NCI-H748 treated with DMSO at 0.1 percent for 48 hours (cell line): ENCODE data around the gene MPPED1.

Experiments used
- DNase-seq: peaks from one replicate; lab custom pipeline; 2025; lab: John Stamatoyannopoulos, UW

Gene MPPED1

GRCh38 chr22:43497956-43498855 lies 86.4 kb downstream of the MPPED1 start:
- DNase-seq: no peak

DNA sequence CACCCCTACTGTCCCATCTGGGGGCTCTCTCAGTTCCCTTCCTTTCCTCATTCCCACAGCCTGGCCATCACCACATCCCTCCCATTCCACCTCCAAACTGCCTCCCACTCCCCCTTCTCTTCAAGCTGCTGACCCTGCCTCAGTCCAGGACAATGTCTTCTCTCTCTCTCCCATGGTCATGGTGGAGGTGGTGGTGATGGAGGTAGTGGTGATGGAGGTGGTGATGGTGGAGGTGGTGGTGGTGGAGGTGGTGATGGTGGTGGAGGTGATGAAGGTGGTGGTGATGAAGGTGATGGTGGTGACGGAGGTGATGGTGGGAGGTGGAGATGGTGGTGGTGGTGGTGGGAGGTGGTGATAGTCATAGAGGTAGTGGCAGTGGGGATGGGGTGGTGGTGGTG lies 87.0 kb downstream of the MPPED1 start:
- no peak for DNase-seq

DNA sequence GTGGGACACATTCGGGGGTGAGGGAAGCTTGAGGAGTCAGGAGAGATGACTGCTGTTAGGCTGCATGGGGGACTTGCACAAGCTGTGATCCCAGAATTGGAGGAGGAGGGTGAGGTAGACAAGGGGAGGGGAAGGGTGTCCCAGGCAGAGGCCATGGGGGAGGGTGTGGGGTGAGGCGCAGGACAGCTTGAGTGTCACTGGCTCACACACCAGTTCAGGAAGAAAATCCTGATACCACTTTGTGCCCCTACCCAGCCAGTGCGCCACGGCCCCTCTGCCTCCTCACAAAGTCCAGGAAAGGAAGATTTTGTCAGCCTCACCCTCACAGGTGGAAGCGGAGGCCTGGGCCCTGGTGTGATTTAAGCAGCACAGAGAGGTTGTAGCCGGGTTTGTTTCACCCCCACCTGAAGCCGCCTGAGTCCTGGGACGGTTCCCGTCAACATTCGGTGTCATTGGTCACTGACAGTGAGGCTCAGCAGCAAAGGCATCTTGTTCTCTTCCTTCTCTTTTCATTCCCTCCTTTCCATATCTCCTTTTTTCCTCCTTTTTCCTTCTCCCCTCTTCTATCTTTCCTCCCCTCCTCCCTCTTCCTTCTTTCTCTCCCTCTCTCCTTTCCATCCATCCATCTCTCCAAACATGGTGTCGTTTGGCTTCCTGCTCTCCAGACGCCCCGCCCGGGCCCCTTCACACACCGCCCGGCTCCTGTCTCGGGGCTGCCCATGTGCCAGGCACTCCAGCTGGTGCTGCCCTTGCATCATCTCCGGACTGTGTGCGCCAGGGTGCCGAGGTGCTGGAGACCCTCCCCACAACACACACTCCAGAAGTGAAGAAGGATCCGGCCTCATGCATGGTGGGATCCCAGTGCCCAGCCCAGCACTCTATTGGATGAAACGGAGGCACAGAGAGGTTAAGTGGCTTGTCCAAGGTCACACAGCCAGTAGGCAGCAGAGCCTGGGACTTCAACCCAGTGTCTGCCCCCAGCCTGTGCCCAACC lies 89.3 kb downstream of the MPPED1 start:
- no peak for DNase-seq

- no peak for DNase-seq
Observed at GRCh38 chr22:43501878-43502277, 90.1 kb downstream of the MPPED1 start.

DNA sequence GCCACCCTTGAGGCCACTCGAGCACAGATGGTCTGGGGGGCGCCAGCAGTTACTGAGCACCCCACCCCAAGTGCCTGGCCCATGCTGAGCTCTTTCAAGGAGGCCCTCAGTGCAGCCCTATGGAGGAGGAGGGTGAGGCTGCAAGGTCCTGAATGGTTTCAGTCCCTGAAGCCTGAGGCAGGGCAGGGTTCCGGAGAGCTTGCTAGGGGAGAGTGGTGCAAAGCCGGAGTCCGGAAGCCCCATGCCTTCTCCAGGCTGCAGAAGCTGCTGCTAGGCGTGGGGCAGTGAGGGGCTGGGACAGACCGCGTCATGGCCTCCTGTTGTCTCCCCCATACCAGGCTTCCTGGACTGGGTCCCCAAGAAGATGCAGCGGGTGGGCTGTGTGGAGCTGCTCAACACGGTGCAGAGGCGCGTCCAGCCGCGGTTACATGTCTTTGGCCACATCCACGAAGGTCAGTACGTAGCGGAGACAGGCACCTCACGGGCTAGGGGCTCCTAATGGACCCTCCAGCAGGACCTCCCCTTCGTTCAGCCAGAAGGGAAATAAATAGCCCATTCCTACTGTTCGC lies 90.6 kb downstream of the MPPED1 start:
- DNase-seq: no peak

DNA sequence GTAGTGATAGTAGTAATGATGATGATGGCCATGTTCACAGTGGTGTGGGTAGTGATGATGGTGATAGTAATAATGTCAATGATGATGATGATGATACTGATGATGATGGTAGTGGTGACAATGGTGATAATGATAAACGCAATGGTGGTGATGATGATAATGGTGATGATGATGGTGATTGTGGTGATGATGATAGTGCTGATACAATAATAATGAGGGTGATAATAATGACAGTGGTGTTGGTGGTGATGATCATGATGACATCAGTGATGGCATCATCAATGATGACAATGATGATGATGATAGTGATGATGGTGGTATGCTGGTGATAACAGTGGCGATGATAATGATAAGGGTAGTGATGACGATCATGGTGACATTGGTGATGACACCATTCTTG lies 92.3 kb downstream of the MPPED1 start:
- DNase-seq: no peak

DNA sequence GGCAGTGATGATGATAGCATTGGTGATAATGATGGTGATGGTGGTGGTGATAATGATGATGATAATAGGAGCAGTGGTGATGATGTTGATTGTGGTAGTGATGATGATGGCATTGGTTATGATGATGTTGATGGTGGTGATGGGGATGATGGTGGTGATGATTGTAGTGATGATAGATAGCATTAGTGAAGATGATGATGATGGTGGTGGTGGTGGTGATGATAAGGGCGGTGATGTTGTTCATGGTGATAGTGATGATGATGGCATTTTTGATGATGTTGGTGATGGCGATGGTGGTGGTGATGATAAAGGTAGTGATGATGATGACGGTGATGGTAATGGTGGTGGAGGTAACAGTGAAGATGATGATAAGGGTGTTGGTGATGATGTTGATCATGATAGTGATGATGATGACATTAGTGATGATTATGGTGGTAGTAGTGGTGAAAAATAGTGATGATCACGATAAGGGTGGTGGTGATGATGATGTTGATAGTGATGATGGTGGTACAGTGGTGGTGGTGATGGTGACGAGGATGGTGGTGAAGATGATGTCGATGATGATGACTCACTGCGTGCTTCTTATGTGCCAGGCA lies 93.0 kb downstream of the MPPED1 start:
- DNase-seq: no peak

DNA sequence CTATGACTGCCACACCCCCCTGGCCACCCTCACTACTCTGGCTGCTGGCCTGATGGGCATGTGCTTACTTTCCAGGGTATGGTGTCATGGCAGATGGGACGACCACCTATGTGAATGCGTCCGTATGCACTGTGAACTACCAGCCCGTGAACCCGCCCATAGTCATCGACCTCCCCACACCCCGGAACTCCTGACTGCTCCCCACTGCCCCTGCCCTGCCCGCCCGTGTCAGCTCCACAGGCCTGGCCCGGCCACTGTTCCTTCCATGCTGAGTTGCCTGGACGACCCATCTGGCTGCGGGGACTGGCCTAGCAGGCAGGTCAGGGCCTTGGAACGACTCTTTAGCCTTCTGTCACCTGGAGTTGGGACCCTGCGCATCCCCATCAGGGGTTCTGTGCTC lies 93.6 kb downstream of the MPPED1 start:
- DNase-seq: no peak

DNA sequence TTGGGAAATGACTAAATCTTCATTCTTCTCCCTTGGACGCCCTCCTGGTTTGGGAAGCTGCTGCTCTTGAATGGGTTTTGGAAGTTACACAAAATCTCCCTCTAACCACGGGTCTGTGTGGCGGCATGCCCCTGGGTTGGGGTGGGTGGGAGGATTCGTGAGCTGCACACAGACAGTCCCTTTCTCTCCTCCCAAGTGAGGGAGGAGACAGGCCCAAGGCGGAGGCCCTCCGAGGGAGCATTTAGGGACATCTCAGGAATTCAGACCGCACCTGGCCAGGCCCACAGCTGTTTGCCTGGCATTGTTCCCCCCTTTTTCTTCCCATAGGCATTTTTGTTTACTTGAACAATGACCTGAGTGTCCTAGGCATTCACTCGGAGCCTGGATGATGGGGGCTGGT lies 94.1 kb downstream of the MPPED1 start:
- no peak for DNase-seq

- DNase-seq: no peak
Observed at GRCh38 chr22:43506487-43506886, 94.7 kb downstream of the MPPED1 start.

DNA sequence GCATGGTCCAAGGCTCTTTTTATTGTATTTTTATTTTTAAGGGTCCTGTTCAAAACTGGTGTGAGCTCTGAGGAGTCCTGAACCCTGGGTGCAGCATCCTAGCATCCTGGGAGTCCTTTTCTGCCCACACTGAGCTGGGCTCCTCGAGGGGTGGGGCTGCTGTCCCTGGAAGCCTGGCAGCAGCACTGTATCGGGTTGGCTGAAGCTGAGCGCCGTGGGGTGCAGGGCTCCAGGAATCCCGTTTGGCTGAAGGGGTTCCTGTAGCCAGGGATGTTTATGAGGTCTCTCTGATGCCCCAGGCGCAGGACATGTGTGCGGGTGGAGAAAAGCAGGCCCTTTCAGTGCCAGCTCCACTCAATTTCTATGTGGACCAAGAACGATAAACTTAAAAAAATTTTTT lies 95.4 kb downstream of the MPPED1 start:
- DNase-seq: no peak

- DNase-seq: no peak
Observed at GRCh38 chr22:43508489-43508888, 96.7 kb downstream of the MPPED1 start.

- DNase-seq: no peak
Observed at GRCh38 chr22:43509337-43509736, 97.5 kb downstream of the MPPED1 start.

DNA sequence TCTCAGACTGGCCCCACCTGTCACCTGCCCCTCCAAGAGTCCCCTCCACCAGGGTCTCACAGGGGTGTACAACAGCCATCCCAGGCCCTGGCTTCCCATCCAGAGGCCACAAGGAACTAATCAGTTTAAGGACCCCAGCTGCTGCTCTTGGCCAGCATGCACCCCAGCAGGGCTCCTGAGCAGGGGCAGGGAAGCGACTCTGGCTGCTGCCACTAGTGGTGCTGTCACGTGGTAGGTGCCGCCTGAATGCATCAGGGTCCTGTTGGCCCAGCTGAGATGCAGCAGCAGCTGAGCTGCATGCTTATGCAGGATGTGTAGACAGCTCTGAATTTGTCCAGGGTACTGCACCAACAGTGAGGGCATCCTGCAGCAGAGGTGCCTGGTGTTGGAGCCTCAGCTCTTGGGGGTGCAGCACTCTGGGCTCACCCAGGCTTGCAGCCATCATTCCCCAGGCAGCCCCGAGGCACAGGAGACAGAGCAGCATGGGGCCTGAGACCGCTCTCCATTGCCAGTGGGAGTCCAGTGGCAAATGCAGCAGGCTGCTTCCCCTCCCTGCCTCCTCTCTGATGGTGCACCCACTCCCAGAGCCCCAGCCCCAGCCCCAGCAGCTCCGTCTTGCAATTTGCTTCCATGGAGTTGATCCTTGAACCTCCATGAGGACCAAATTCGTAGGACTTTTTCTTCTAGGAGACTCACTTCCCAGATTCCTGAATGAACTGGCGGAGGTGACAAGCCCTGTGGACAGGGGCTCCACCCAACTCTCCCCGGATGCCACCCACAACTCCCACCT lies 98.7 kb downstream of the MPPED1 start:
- no peak for DNase-seq

- no peak for DNase-seq
Observed at GRCh38 chr22:43511276-43511910, 99.6 kb downstream of the MPPED1 start.

- no peak for DNase-seq
Observed at GRCh38 chr22:43512279-43512678, 100.5 kb downstream of the MPPED1 start.

- DNase-seq: no peak
Observed at GRCh38 chr22:43514476-43515157, 102.8 kb downstream of the MPPED1 start.

DNA sequence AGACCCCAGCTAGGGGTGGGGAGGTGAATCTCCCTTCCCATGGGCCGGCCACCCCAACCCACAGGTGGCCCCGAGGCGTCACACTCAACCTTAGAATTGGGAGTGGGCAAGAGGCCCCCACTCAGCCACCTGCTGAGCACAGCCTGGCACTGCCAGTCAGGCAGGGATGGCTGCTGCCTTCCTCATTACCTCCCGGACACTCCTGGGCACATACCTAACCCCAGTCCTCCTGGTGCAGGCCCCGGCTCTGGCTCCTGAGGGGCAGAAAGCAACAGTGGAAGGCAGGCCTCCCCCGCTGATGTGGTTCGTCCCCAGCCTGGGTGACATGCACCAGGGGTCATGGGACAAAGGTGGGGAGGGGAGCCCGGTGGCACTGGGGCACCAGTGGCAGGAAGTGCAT lies 103.6 kb downstream of the MPPED1 start:
- DNase-seq: no peak

- DNase-seq: no peak
Observed at GRCh38 chr22:43515902-43516301, 104.1 kb downstream of the MPPED1 start.

- no peak for DNase-seq
Observed at GRCh38 chr22:43516386-43516785, 104.6 kb downstream of the MPPED1 start.
